GM12878 (cell line): ENCODE data around the gene ZWILCH.

Experiments
- ATF3 ChIP-seq: IDR thresholded peaks from 2 replicates; pipeline ENCODE4 v1.6.1; 2011; ENCODE audit warnings: low read depth, mild to moderate bottlenecking, low read length, moderate library complexity, borderline replicate concordance; ENCODE audit errors: extremely low read depth
- DPF2 ChIP-seq: fragments of 450-650 bp; IDR thresholded peaks from 2 replicates; pipeline ENCODE4 v1.6.1; 2017; ENCODE audit warnings: mild to moderate bottlenecking
- MYC ChIP-seq: IDR thresholded peaks from 2 replicates; pipeline ENCODE4 v1.6.1; 2011; ENCODE audit warnings: mild to moderate bottlenecking, low read length, moderate library complexity, inconsistent platforms; ENCODE audit not compliant: insufficient read depth, insufficient replicate concordance, insufficient read length, severe bottlenecking
- POLR2A ChIP-seq: IDR thresholded peaks from 2 replicates; pipeline ENCODE4 v1.6.1; 2011; ENCODE audit warnings: low read depth, mild to moderate bottlenecking, low read length
- SP1 ChIP-seq: IDR thresholded peaks from one replicate; pipeline ENCODE4 v1.6.1; 2011; ENCODE audit warnings: low read depth, low read length
- USF1 ChIP-seq: IDR thresholded peaks from 2 replicates; pipeline ENCODE4 v1.6.1; 2011; ENCODE audit warnings: borderline replicate concordance, low read depth, mild to moderate bottlenecking, moderate library complexity, mixed read lengths, low read length; ENCODE audit not compliant: insufficient read depth; ENCODE audit errors: extremely low read length
- TF ChIP-seq, protein P1 (sequence below): IDR thresholded peaks from 2 replicates; pipeline ENCODE4 v1.6.1; 2012; ENCODE audit warnings: mild to moderate bottlenecking, low read depth, low read length

DNA sequence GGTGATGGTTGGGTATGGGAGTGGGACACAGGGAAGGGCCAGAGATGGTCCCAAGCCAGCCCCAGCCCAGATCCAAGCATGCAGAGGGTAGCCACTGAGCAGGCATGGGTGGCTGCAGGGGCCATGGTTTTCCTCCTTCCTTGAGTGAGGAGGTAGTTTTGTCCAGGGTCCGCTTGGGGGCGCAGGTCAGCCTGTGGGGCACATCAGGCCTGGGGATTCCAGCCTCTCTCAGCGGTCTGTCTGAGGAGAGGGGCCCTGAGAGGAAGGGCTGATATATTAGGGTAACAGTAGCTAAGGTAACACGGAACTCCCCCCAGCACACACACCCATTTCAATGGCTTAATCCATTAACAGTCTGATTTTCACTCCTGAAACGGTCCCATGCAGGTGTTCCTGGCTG lies 83.4 kb downstream of the ZWILCH start:
- TF ChIP-seq USF1 (no peak), SP1 (no peak), ATF3 (no peak), POLR2A (no peak), MYC (no peak), DPF2 (no peak)
- TF ChIP-seq, protein P1, sequence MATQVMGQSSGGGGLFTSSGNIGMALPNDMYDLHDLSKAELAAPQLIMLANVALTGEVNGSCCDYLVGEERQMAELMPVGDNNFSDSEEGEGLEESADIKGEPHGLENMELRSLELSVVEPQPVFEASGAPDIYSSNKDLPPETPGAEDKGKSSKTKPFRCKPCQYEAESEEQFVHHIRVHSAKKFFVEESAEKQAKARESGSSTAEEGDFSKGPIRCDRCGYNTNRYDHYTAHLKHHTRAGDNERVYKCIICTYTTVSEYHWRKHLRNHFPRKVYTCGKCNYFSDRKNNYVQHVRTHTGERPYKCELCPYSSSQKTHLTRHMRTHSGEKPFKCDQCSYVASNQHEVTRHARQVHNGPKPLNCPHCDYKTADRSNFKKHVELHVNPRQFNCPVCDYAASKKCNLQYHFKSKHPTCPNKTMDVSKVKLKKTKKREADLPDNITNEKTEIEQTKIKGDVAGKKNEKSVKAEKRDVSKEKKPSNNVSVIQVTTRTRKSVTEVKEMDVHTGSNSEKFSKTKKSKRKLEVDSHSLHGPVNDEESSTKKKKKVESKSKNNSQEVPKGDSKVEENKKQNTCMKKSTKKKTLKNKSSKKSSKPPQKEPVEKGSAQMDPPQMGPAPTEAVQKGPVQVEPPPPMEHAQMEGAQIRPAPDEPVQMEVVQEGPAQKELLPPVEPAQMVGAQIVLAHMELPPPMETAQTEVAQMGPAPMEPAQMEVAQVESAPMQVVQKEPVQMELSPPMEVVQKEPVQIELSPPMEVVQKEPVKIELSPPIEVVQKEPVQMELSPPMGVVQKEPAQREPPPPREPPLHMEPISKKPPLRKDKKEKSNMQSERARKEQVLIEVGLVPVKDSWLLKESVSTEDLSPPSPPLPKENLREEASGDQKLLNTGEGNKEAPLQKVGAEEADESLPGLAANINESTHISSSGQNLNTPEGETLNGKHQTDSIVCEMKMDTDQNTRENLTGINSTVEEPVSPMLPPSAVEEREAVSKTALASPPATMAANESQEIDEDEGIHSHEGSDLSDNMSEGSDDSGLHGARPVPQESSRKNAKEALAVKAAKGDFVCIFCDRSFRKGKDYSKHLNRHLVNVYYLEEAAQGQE: no peak
